Measurements from ENCODE around the gene ERBB2. TPM values are rescaled to one million over a fixed set of nuclear protein-coding genes. Genes with fewer than 3 reads are reported as not detected.

ERBB2 gene
- total RNA-seq, 3 donors from 2014 or later, result 13.1 to 118 (median 59.0) TPM

- DNase-seq (ENCODE audit: low spot score in 2 of 2), result no peak
- intact Hi-C loops (cut with DNase I; ENCODE audit: low total_unique reads), result no loop called here
- peaks cover 3 to 6% of the 10 kb centered on the region in 2 donors for H3K27me3 ChIP-seq
- H3K4me3 ChIP-seq, result no peak overlapping the region
- H3K9me3 ChIP-seq, result no peaks in the 10 kb centered on the region
- H3K36me3 ChIP-seq, result peaks cover 6% of the 10 kb centered on the region
- peaks cover 12 to 34% of the 10 kb centered on the region in 2 donors for H3K4me1 ChIP-seq
- peak overlapping the region; percentile 64 to 68 for H3K27ac ChIP-seq
- TF ChIP-seq POLR2A (IDR thresholded peaks at IDR 0.05) (no peak), CTCF (IDR thresholded peaks at IDR 0.05) (no peak), POLR2AphosphoS5 (IDR thresholded peaks at IDR 0.05) (no peak)
Observed at GRCh38 chr17:39663340-39663687, 36.5 kb upstream of the ERBB2 start.

GRCh38 chr17:39663688-39664580, 35.9 kb upstream of the ERBB2 start:
- H3K27ac ChIP-seq, result peak overlapping the region; percentile 58 to 64
- peaks cover 3 to 6% of the 10 kb centered on the region in 2 donors for H3K27me3 ChIP-seq
- DNase-seq (ENCODE audit: low spot score in 2 of 2), result no peak
- H3K4me1 ChIP-seq, result peaks cover 16 to 34% of the 10 kb centered on the region in 2 donors
- intact Hi-C loops (cut with DNase I; ENCODE audit: low total_unique reads), result loop anchor here (1.0 kb wide), 1 partner anchor 55 kb away; no protein-coding TSS in a partner anchor
- H3K4me3 ChIP-seq, result no peak overlapping the region
- no peak for TF ChIP-seq POLR2A (IDR thresholded peaks at IDR 0.05)
- no peak for TF ChIP-seq CTCF (IDR thresholded peaks at IDR 0.05)
- TF ChIP-seq POLR2AphosphoS5 (IDR thresholded peaks at IDR 0.05), result no peak
- H3K9me3 ChIP-seq, result no peaks in the 10 kb centered on the region
- H3K36me3 ChIP-seq, result peaks cover 6% of the 10 kb centered on the region

- H3K4me3 ChIP-seq, result no peak within 1 kb of the TSS
- H3K36me3 ChIP-seq, result peaks cover 6% of the 10 kb centered on the region
- H3K4me1 ChIP-seq, result peaks cover 16 to 34% of the 10 kb centered on the region in 2 donors
- TF ChIP-seq CTCF (IDR thresholded peaks at IDR 0.05), result no peak
- no peak for TF ChIP-seq POLR2A (IDR thresholded peaks at IDR 0.05)
- no peak for TF ChIP-seq POLR2AphosphoS5 (IDR thresholded peaks at IDR 0.05)
- intact Hi-C loops (cut with DNase I; ENCODE audit: low total_unique reads), result loop anchor here (1.0 kb wide), 1 partner anchor 54 kb away; no protein-coding TSS in a partner anchor
- peaks cover 3 to 8% of the 10 kb centered on the region in 2 donors for H3K27me3 ChIP-seq
- H3K27ac ChIP-seq, result peak within 1 kb of the TSS; percentile 68 to 76
- no peak for DNase-seq (ENCODE audit: low spot score in 2 of 2)
- H3K9me3 ChIP-seq, result no peaks in the 10 kb centered on the region
Observed at GRCh38 chr17:39664581-39665561, 35.0 kb upstream of the ERBB2 start, which contains the start of gene TCAP. TSS of gene TCAP (plus strand) at chr17:39665349. CDS start at chr17:39665360, 11 bp downstream.

- intact Hi-C loops (cut with DNase I; ENCODE audit: low total_unique reads), result no loop called here
- peaks cover 16 to 34% of the 10 kb centered on the region in 2 donors for H3K4me1 ChIP-seq
- no peaks in the 10 kb centered on the region for H3K9me3 ChIP-seq
- TF ChIP-seq POLR2AphosphoS5 (IDR thresholded peaks at IDR 0.05) (peak in 2 of 3 donors; percentile 13 to 25), POLR2A (IDR thresholded peaks at IDR 0.05) (no peak), CTCF (IDR thresholded peaks at IDR 0.05) (peak in 2 of 3 donors; percentile 1 to 8)
- peak overlapping the region; percentile 68 to 76 for H3K27ac ChIP-seq
- peaks cover 6% of the 10 kb centered on the region for H3K36me3 ChIP-seq
- DNase-seq (ENCODE audit: low spot score in 2 of 2), result no peak
- H3K27me3 ChIP-seq, result peaks cover 3 to 12% of the 10 kb centered on the region in 2 donors
- no peak overlapping the region for H3K4me3 ChIP-seq
Observed at GRCh38 chr17:39665642-39666224, 34.1 kb upstream of the ERBB2 start.
